GM12875 (cell line): ENCODE measurements around the gene NUP214.

Source experiments
- H3K4me3 ChIP-seq: one replicate; pipeline ENCODE4 v1.5.1; 2011; ENCODE audit warnings: low read depth, low read length, control low read depth
- CTCF ChIP-seq: IDR thresholded peaks from 2 replicates; pipeline ENCODE4 v1.5.1; 2011; ENCODE audit warnings: low read depth, mild to moderate bottlenecking, control low read depth, inconsistent platforms, low read length, moderate library complexity, borderline replicate concordance; ENCODE audit not compliant: insufficient read depth

Gene NUP214

GRCh38 chr9:131125288-131126058, at the start of gene NUP214:
NUP214 (plus strand) TSS chr9:131125586; CDS start chr9:131125705, 119 bp downstream.
- TF ChIP-seq CTCF = no peak
- H3K4me3 ChIP-seq = peak within 1 kb of the TSS; percentile 92

- no peak for TF ChIP-seq CTCF
- H3K4me3 ChIP-seq = no peak overlapping the region
Observed at GRCh38 chr9:131076347-131077195, 48.8 kb upstream of the NUP214 start.

GRCh38 chr9:131078427-131079366, 46.7 kb upstream of the NUP214 start:
- TF ChIP-seq CTCF = no peak
- H3K4me3 ChIP-seq = no peak overlapping the region

GRCh38 chr9:131080589-131080988, 44.8 kb upstream of the NUP214 start:
- TF ChIP-seq CTCF = no peak

GRCh38 chr9:131081868-131082267, 43.5 kb upstream of the NUP214 start:
- no peak overlapping the region for H3K4me3 ChIP-seq
- TF ChIP-seq CTCF = no peak

More at GRCh38 chr9:131080589-131080988, 44.8 kb upstream of the NUP214 start:
- no peak overlapping the region for H3K4me3 ChIP-seq

- no peak overlapping the region for H3K4me3 ChIP-seq
- no peak for TF ChIP-seq CTCF
Observed at GRCh38 chr9:131082774-131083512, 42.4 kb upstream of the NUP214 start.
